ENCODE results near the gene ONECUT1.

ONECUT1 gene

GRCh38 chr15:52780172-52780980 lies 9.8 kb downstream of the ONECUT1 start:
- DNase-seq, result peak; percentile 89

DNA sequence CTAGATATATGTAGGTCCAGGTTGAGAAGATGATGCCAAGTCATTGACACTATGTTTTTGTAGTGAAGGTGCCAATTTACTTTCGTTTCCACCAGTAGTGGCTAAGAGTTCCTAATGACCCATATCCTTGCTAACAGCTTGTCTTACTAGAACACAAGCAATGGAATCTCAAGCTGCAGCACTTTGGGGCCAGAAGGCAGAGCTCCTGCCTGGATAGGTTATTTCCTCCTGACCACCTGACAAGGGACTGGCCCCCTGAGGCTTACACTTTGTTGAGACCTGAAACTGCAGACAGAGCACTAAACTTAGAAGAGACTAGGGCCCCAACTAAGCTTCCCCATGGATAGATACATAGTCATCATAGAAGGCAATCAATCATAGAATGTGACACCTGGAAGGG lies 11.7 kb downstream of the ONECUT1 start:
- DNase-seq, result no peak

DNA sequence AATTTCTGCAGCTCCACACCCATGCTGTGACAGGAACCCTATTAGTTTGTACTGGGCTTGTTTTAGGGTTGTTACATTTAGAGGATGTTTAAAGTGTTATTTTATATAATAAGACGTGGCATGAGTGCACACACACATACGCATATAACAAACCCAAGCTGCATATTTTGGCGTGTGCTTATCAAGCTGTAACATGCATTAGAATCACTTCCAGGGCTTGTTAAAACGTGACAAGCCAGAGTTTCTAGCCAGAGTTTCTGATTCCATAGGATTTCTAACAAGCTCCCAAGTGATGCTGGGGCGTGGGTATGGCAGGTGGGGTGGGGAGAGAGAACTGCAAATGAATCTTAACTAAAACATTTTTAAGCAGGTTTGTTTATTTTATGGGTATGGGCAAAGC lies 17.4 kb downstream of the ONECUT1 start:
- DNase-seq, result no peak

GRCh38 chr15:52765785-52766184 lies 24.4 kb downstream of the ONECUT1 start:
- DNase-seq, result no peak

- no peak for DNase-seq
Observed at GRCh38 chr15:52764731-52765130, 25.4 kb downstream of the ONECUT1 start.

DNA sequence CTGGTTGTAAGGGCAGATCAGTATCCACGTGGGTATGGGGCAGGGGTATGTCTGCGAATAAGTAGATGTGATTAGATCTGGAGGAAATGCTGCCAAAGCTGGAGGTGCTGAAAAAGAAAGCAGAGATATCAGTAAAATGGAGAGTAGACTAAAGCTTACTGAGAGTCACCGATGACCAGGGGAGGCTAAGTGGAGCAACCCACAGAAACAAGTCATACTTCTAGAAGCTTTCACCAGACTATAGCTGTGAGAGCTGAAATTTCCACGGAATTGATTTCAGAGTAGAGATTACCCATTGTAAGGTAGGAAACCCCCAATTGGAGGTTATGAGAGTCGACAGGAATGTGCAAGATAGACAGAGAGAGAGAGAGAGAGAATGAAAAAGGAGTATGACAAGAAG lies 27.5 kb downstream of the ONECUT1 start:
- no peak for DNase-seq

DNA sequence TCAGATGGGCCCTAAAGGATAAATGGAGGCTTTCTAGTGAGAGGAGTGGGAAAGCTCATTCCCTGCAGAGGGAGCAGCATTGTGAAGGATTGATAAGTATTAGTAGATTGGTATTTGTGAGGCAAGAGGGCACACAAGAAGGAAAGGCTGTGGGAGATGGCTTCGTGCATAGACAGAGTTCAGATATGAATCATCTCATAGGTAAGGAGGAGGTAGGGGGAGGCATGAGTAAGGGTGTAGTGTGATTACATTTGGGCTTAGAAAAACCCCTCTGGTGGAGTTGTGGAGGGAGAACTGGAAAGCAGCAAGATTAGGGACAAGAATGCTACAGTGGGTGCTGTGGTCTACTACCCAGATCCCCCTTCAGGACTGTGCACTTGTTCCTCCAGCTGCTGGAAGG lies 29.6 kb downstream of the ONECUT1 start:
- DNase-seq, result no peak

- no peak for DNase-seq
Observed at GRCh38 chr15:52759969-52760368, 30.2 kb downstream of the ONECUT1 start.

DNA sequence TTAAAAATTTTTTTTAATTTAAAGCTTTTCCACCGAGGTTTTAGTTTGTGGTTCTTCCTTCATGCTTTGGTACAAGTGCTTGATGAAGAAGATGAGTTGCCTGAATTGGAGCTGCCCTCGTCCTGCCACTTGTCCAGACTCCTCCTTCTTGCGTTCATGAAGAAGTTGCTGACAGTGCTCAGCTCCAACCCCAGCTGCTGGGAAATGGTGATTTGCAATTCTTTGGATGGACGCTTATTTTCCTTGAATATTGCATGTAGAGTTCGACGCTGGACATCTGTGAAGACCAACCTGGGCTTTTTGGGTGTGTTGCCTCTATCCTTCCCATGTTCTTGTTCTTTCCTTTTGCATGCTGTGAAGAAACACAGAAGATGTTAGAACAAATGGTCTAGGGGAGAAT lies 32.6 kb downstream of the ONECUT1 start:
- no peak for DNase-seq

- DNase-seq, result no peak
Observed at GRCh38 chr15:52751522-52751921, 38.6 kb downstream of the ONECUT1 start.

DNA sequence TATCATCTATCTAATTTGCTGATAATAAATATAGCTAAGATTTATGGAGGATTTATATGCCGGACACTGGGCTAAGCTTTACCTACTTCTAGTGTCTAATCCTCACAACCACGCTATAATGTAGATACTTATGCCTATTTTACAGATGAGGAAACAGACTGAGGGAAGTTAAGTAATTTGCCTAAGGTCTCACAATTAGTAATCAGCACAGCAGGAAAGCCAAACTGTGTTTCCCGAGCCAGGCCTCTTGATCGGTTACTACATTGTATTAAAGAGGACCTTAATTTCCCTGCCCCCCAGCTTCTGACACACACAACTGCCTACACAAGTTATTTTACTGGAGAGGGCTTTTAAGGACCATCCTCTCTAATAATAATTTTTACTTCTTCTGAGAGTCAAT lies 40.9 kb downstream of the ONECUT1 start:
- DNase-seq, result no peak

DNA sequence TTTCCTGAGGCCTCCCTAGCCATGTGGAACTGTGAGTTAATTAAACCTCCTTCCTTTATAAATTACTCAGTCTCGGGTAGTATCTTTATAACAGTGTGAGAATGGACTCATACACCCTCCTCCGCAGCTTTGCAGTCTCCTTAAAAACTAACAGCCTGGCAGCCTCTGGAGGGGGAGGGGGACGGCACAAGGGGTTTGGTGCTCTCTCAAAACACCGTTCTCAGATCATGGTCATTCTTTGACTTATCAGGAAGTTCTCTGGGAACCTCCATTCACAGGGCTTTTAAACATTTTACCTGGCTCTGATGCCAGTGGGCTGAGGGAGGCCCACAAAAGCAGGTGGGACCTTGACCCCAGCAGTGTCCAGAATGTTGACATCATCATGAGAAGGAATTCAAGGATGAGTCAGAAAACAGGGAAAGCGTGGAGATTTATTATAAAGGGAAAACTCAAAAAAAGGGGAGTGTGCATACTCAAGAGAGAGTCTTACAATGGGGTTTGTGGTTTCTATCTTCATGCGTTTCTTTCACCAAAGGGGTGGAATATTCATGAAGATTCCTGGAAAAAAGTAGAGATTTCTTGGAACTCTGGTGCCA lies 43.9 kb downstream of the ONECUT1 start:
- no peak for DNase-seq

GRCh38 chr15:52745326-52746161 lies 44.6 kb downstream of the ONECUT1 start:
- DNase-seq, result no peak

DNA sequence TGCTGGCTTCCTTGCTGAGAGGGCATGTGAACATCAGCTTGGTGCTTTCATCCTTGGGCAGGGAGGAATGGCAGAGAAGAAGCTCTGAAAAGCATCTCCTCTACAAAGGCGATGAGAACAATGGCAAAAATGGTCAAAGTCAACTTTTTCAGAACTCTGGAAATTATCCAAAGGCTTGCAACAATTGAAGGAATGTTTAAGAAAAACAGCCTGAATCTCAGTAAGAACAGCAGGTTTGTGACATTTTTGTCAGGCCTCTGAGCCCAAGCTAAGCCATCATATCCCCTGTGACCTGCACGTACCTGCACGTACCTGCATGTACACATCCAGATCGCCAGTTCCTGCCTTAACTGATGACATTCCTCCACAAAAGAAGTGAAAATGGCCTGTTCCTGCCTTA lies 51.8 kb downstream of the ONECUT1 start:
- DNase-seq, result no peak

GRCh38 chr15:52737720-52738119 lies 52.4 kb downstream of the ONECUT1 start:
- DNase-seq, result no peak

- DNase-seq, result peak; percentile 82
Observed at GRCh38 chr15:52735231-52736089, 54.7 kb downstream of the ONECUT1 start.

DNA sequence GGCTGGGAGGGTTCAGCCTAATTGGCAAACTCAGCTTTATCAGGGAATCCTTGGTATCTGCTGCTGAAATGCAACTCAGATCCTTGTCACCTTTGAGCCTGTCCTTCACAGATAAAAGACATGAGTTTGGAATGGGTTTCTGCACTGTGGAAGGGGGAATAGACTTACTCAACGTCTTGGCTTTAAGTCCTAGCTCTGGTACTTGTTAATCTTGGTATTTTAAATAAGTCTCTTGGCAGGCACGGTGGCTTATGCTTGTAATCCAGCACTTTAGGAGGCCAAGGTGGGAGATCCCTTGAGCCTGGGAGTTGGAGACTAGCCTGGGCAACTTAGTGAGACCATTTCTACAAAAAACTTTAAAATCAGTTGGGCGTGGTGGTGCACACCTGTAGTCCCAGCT lies 55.8 kb downstream of the ONECUT1 start:
- no peak for DNase-seq

- DNase-seq, result no peak
Observed at GRCh38 chr15:52733696-52734255, 56.4 kb downstream of the ONECUT1 start.

- DNase-seq, result no peak
Observed at GRCh38 chr15:52733088-52733487, 57.0 kb downstream of the ONECUT1 start.

DNA sequence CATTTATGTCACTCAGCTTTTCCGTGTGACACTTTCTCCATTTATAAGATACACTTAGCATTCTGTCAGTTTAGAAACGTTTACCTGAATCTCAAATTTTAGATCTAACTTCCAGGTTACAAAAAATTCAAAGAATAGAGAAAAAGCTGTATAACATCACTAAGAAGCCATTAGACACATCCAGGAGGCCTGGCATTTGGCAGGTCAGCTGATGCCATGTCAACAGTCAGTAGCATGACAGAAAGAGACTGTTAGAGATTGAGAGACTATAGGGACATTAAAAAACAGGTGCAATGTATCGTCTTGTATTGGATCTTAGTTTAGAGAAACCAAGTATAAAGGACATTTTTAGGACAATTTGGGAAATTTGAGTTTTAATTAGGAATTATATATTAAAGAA lies 57.6 kb downstream of the ONECUT1 start:
- DNase-seq, result no peak

DNA sequence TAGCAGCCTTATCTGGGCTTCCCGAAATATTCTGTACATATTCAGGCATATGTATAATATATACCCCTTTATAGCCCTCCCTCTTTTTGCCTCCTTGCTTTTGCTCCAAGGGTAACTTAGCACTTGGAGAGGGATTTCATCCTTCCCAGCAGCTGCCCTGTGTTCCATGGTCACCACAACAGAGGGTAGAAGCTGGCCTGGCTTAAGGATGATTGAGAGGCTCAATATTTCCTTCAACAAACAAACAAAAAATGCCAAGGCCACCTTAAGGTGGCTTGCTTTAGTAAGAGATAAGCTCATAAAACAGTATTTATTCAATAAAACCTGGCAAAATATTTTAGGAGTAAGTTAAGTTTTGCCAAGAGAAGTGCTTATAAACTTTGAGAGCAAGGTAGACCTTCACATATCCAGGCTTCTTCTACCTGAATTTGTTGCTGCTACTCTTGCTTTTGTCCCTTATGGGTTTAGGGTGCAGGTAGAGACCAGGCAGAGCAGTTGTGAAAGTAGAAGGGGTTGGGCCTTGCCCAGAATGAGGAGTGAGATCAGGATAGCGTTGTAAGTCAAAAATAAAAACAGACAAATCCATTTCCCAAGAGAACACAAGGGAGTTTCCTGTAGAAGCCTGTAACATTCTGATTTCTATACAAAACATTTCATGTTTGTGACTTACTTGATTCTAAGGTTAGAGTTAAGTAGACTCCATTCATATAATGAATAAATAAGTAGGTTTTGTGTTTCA lies 58.2 kb downstream of the ONECUT1 start:
- no peak for DNase-seq

GRCh38 chr15:52731004-52731403 lies 59.1 kb downstream of the ONECUT1 start:
- no peak for DNase-seq
